ENCODE results near the gene PRRC2B. TPM values are rescaled to one million over a fixed set of nuclear protein-coding genes. Genes with fewer than 3 reads are reported as not detected.

Gene PRRC2B
- total RNA-seq, 1 experiment from 2014 or later, result 170 TPM

DNA sequence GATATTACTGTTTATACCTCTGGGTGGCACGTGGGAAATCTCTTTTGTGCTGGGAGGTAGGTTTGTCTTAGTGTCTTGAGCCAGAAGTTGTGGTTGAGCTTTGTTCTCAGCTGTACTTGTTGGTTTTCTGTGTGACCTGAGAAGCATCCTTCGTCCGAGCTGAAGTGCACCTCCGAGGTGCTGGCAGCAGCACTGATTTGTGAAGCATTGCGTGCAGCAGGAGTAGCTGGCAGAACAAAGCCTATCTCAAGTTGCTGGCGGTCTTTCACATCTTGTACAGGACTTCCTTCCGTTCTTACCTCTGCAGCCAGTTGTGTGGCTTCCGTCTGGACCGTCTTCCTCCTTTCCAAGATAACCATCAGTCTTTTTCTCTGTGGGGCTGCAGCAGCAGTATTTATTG lies 4.3 kb downstream of the PRRC2B start:
- no peaks in the 10 kb centered on the region; a peak in 1 of 4 replicates for H3K36me3 ChIP-seq (ENCODE audit: control insufficient read depth in 1 of 2, insufficient read depth in 2 of 2, low read length in 2 of 2)
- ChIA-PET POLR2A (no interaction called here), RAD21 (ENCODE audit: low non-redundant PET in 1 of 2, low total read pairs in 2 of 2, uncharacterized antibody in 2 of 2, unreplicated experiment in 2 of 2) (no interaction called here), CTCF (no interaction called here)
- H3K27ac ChIP-seq (ENCODE audit: low read depth, low read length), result no peak overlapping the region
- intact Hi-C loops (cut with micrococcal nuclease), result no loop called here
- H3K4me1 ChIP-seq (ENCODE audit: control insufficient read depth in 1 of 2, insufficient read depth in 2 of 2, low read length in 2 of 2), result peaks cover 33 to 48% of the 10 kb centered on the region in 2 experiments
- H4K20me1 ChIP-seq (ENCODE audit: insufficient read depth), result peaks cover 52% of the 10 kb centered on the region; the same call in 1 of the 2 replicates
- no peaks in the 10 kb centered on the region for H3K9me3 ChIP-seq (ENCODE audit: control insufficient read depth in 1 of 2, insufficient read depth in 1 of 2, low read depth in 1 of 2, low read length in 2 of 2)
- H3K9me2 ChIP-seq (ENCODE audit: insufficient read depth), result no peaks in the 10 kb centered on the region
- ATAC-seq (no peak), DNase-seq (ENCODE audit: low read depth, low spot score) (no peak)
- no peak for TF ChIP-seq FOSL1 (IDR thresholded peaks at IDR 0.05; ENCODE audit: low read depth)
- TF ChIP-seq RAD21 (IDR thresholded peaks at IDR 0.05; ENCODE audit: low read depth), result no peak
- TF ChIP-seq JUND (IDR thresholded peaks at IDR 0.05), result no peak
- TF ChIP-seq, protein P1, sequence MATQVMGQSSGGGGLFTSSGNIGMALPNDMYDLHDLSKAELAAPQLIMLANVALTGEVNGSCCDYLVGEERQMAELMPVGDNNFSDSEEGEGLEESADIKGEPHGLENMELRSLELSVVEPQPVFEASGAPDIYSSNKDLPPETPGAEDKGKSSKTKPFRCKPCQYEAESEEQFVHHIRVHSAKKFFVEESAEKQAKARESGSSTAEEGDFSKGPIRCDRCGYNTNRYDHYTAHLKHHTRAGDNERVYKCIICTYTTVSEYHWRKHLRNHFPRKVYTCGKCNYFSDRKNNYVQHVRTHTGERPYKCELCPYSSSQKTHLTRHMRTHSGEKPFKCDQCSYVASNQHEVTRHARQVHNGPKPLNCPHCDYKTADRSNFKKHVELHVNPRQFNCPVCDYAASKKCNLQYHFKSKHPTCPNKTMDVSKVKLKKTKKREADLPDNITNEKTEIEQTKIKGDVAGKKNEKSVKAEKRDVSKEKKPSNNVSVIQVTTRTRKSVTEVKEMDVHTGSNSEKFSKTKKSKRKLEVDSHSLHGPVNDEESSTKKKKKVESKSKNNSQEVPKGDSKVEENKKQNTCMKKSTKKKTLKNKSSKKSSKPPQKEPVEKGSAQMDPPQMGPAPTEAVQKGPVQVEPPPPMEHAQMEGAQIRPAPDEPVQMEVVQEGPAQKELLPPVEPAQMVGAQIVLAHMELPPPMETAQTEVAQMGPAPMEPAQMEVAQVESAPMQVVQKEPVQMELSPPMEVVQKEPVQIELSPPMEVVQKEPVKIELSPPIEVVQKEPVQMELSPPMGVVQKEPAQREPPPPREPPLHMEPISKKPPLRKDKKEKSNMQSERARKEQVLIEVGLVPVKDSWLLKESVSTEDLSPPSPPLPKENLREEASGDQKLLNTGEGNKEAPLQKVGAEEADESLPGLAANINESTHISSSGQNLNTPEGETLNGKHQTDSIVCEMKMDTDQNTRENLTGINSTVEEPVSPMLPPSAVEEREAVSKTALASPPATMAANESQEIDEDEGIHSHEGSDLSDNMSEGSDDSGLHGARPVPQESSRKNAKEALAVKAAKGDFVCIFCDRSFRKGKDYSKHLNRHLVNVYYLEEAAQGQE (IDR thresholded peaks at IDR 0.05; ENCODE audit: low read depth), result no peak
- no peak for TF ChIP-seq ELF1 (IDR thresholded peaks at IDR 0.05; ENCODE audit: borderline replicate concordance, low read depth)
- TF ChIP-seq POLR2AphosphoS5 (IDR thresholded peaks at IDR 0.05; ENCODE audit: low read depth, low read length), result no peak
- no peak for TF ChIP-seq SRF (IDR thresholded peaks at IDR 0.05; ENCODE audit: low read depth)
- TF ChIP-seq, protein P2, sequence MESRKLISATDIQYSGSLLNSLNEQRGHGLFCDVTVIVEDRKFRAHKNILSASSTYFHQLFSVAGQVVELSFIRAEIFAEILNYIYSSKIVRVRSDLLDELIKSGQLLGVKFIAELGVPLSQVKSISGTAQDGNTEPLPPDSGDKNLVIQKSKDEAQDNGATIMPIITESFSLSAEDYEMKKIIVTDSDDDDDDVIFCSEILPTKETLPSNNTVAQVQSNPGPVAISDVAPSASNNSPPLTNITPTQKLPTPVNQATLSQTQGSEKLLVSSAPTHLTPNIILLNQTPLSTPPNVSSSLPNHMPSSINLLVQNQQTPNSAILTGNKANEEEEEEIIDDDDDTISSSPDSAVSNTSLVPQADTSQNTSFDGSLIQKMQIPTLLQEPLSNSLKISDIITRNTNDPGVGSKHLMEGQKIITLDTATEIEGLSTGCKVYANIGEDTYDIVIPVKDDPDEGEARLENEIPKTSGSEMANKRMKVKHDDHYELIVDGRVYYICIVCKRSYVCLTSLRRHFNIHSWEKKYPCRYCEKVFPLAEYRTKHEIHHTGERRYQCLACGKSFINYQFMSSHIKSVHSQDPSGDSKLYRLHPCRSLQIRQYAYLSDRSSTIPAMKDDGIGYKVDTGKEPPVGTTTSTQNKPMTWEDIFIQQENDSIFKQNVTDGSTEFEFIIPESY (IDR thresholded peaks at IDR 0.05; ENCODE audit: extremely low read depth, insufficient replicate concordance, low read length), result no peak
- no peak for TF ChIP-seq ZNF274 (IDR thresholded peaks at IDR 0.05; ENCODE audit: low read depth, low read length)
- TF ChIP-seq, protein P3, sequence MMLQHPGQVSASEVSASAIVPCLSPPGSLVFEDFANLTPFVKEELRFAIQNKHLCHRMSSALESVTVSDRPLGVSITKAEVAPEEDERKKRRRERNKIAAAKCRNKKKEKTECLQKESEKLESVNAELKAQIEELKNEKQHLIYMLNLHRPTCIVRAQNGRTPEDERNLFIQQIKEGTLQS (IDR thresholded peaks at IDR 0.05), result no peak
- no peak for TF ChIP-seq TCF7L2 (IDR thresholded peaks at IDR 0.05; ENCODE audit: borderline replicate concordance, extremely low read depth, insufficient read depth, insufficient read length)
- TF ChIP-seq EZH2phosphoT487 (IDR thresholded peaks at IDR 0.05; ENCODE audit: borderline replicate concordance), result no peak
- TF ChIP-seq, protein P4, sequence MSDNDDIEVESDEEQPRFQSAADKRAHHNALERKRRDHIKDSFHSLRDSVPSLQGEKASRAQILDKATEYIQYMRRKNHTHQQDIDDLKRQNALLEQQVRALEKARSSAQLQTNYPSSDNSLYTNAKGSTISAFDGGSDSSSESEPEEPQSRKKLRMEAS (IDR thresholded peaks at IDR 0.05), result no peak
- H3K79me2 ChIP-seq (ENCODE audit: insufficient read depth, low read length), result peaks cover 88% of the 10 kb centered on the region
- no peak overlapping the region for H2AFZ ChIP-seq (ENCODE audit: low read depth, low read length, poor library complexity, severe bottlenecking)
- no peak overlapping the region for H3K9ac ChIP-seq (ENCODE audit: low read length)
- H3K27me3 ChIP-seq (ENCODE audit: insufficient read depth, low read length), result no peaks in the 10 kb centered on the region
- no TSS peak for BruUV-seq (replicated peaks)
- H3K4me3 ChIP-seq (replicated peaks in 1 of 2; ENCODE audit: low read depth in 1 of 2, low read length in 2 of 2), result no peak overlapping the region
- peak overlapping the region; percentile 53 for H3K4me2 ChIP-seq (ENCODE audit: low read length)

All from HCT116 (cell line).